Gastrocnemius medialis (tissue), 4 donors: ENCODE measurements around the gene TES. TPM values are rescaled to one million over a fixed set of nuclear protein-coding genes. Genes with fewer than 3 reads are reported as not detected.

Experiments used
- ATAC-seq, 2 donors: fragments of 150-250 bp; one replicate each; pipeline ENCODE4 v1.9.1; 2016
- DNase-seq, 2 donors: peaks; one replicate each; pipeline ENCODE4 v3.0.0-alpha.2; 2019
- H3K27ac ChIP-seq, 4 donors: fragments of 200-600 bp; sonication (generic); 1 replicate in 1 of 4; 2 replicates in 3 of 4; pipeline ENCODE4 v1.5.1; 2016 to 2018; ENCODE audit warnings: mild to moderate bottlenecking in 2 of 4, moderate library complexity in 1 of 4
- H3K27me3 ChIP-seq, 3 donors: fragments of 200-600 bp; sonication (generic) in 2 of 3; 1 replicate in 1 of 3; 2 replicates in 2 of 3; pipeline versions ENCODE4 v1.5.1 to v1.6.0; 2016 to 2019; ENCODE audit warnings: mild to moderate bottlenecking in 1 of 3, moderate library complexity in 1 of 3
- H3K36me3 ChIP-seq, 2 donors: fragments of 200-600 bp; sonication (generic) in 1 of 2; one replicate each; pipeline ENCODE4 v1.5.1; 2017 to 2018
- H3K4me1 ChIP-seq, 2 donors: fragments of 200-600 bp; sonication (generic) in 1 of 2; one replicate each; pipeline ENCODE4 v1.5.1; 2016 to 2017; ENCODE audit warnings: mild to moderate bottlenecking in 2 of 2
- H3K4me3 ChIP-seq, 4 donors: fragments of 200-600 bp; sonication (generic) in 3 of 4; 1 replicate in 1 of 4; 2 replicates in 3 of 4; pipeline ENCODE4 v1.5.1; 2016 to 2019; ENCODE audit warnings: mild to moderate bottlenecking in 2 of 4
- H3K9me3 ChIP-seq, 3 donors: fragments of 200-600 bp; sonication (generic) in 2 of 3; 1 replicate in 1 of 3; 2 replicates in 2 of 3; pipeline ENCODE4 v1.5.1; 2016 to 2019
- CTCF ChIP-seq, 5 experiments: fragments of 450-650 bp in 3 of 5; fragments of 200-600 bp in 2 of 5; sonication (generic) in 2 of 5; IDR thresholded peaks in 4 of 5; conservative IDR thresholded peaks in 1 of 5; 1 replicate in 4 of 5; 2 replicates in 1 of 5; pipeline ENCODE4 v1.5.1; 2016 to 2019; ENCODE audit warnings: antibody characterized with exemption in 5 of 5, mild to moderate bottlenecking in 3 of 5, moderate library complexity in 3 of 5
- POLR2A ChIP-seq, 2 donors: fragments of 450-650 bp; IDR thresholded peaks; one replicate each; pipeline ENCODE4 v1.6.1; 2017; ENCODE audit warnings: antibody characterized with exemption in 2 of 2, mild to moderate bottlenecking in 2 of 2, moderate library complexity in 2 of 2
- in situ Hi-C, 4 donors: fragments of 200-750 bp; cut with MboI; loops; one replicate each; pipeline versions ENCODE4 v1.15.0 to v1.8.0; 2017; ENCODE audit warnings: low sequenced_read_pairs in 4 of 4
- intact Hi-C: fragments of 100-400 bp; cut with DNase I; formaldehyde crosslinking; loops from one replicate; pipeline ENCODE4 v1.15.1; 2023; ENCODE audit warnings: low total_unique reads
- total RNA-seq, 4 donors: library from RNA; depleted of rRNA; stranded (reverse); fragments of >200 nt; gene quantifications; one replicate each; pipeline versions ENCODE4 v1.1.0 to v1.2.3, GENCODE V29; 2016

TES gene
- total RNA-seq, 4 donors from 2014 or later: 4.9 to 8.7 (median 6.2) TPM

DNA sequence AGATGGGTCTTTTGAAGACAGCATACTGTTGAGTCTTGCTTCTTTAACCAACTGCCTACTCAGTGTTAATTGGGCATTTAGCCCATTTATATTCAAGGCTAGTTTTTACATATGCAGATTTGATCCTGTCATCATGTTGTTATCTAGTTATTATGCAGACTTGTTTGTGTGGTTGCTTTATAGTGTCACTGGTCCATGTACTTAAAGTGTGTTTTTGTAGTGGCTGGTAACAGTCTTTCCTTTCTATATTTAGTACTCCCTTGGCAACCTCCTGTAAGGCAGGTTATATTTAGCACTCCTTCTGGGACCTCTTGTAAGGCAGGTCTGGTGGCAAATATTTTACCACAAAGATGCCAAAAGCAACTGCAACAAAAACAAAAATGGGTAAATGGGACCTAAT lies 66.7 kb downstream of the TES start:
- no peak overlapping the region for H3K4me3 ChIP-seq
- H3K36me3 ChIP-seq: no peaks in the 10 kb centered on the region
- TF ChIP-seq POLR2A (IDR thresholded peaks at IDR 0.05) (no peak), CTCF (IDR thresholded peaks at IDR 0.05 in 4 of 5, conservative IDR thresholded peaks at IDR 0.05 in 1 of 5) (no peak)
- in situ Hi-C loops: no loop called here
- intact Hi-C loops: no loop called here
- H3K27me3 ChIP-seq: no peaks in the 10 kb centered on the region
- ATAC-seq (peak; percentile 91 to 95), DNase-seq (no peak)
- H3K27ac ChIP-seq: peak overlapping the region; percentile 24 to 82 (median 72)
- no peaks in the 10 kb centered on the region for H3K9me3 ChIP-seq
- peaks cover 23 to 47% of the 10 kb centered on the region in 2 donors for H3K4me1 ChIP-seq

GRCh38 chr7:116279217-116279616 lies 68.9 kb downstream of the TES start:
- in situ Hi-C loops (no loop called here), intact Hi-C loops (no loop called here)
- ATAC-seq: no peak
- Histone ChIP-seq H3K27ac (no peak overlapping the region), H3K36me3 (no peaks in the 10 kb centered on the region), H3K4me3 (no peak overlapping the region), H3K4me1 (peaks cover 14 to 29% of the 10 kb centered on the region in 2 donors), H3K27me3 (no peaks in the 10 kb centered on the region), H3K9me3 (no peaks in the 10 kb centered on the region)
- TF ChIP-seq POLR2A (IDR thresholded peaks at IDR 0.05): no peak
- no peak for TF ChIP-seq CTCF (IDR thresholded peaks at IDR 0.05 in 4 of 5, conservative IDR thresholded peaks at IDR 0.05 in 1 of 5)
- no peak for DNase-seq

DNA sequence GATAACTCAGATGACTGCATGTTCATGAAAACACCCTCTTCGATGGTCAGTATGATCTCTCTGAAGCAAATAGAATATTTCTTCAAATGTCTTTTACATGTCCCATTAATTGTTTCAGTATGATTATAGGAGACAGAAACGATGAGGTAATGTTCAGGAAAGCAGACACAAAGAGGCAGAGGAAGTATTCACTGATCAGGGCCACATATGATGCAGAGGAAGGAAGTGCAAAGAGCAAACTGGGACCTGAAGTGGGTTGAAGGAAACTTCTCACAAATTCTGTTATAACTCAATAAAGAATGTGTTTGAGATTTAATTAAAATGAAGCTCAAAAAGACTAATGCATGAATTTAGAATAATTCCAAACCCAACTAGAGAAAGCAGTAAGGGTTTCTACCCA lies 70.5 kb downstream of the TES start:
- H3K27me3 ChIP-seq: no peaks in the 10 kb centered on the region
- no peak overlapping the region for H3K4me3 ChIP-seq
- no peaks in the 10 kb centered on the region for H3K9me3 ChIP-seq
- H3K36me3 ChIP-seq: no peaks in the 10 kb centered on the region
- no peak for ATAC-seq
- no peak overlapping the region for H3K27ac ChIP-seq
- H3K4me1 ChIP-seq: peaks cover 14 to 24% of the 10 kb centered on the region in 2 donors
- TF ChIP-seq POLR2A (IDR thresholded peaks at IDR 0.05) (no peak), CTCF (IDR thresholded peaks at IDR 0.05 in 4 of 5, conservative IDR thresholded peaks at IDR 0.05 in 1 of 5) (no peak)
- in situ Hi-C loops: no loop called here
- DNase-seq: no peak
- intact Hi-C loops: no loop called here

DNA sequence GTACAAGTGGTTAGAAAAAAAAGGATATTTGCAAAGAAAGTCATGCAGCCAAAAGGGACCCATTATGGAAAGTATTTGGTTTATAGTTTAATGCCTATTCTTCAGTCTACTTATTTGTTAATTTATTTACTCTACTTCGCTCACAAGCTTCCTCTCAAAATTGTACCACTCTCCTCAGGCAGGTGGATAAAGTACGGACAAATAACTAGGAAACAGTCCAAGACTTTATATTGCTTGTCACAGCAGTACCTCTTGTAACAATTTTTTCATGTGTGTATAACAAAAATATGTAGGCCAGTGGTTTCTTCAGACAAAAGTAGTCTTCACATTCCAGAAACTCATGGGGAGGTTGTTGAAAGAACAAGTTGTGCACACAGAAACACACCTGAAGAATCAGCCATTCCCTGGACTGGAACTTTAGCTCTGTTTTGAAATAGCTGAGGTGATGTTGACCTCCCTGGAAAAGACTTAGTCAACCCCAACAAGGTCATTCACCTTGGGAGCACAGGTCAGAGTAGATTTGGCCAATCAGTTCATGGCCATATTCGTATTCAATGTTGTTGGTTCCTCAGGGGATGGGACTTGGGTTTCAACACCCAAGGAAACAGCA lies 73.4 kb downstream of the TES start:
- Histone ChIP-seq H3K27me3 (no peaks in the 10 kb centered on the region), H3K9me3 (no peaks in the 10 kb centered on the region)

More for the DNA sequence above, 73.4 kb downstream of the TES start:
- in situ Hi-C loops (no loop called here), intact Hi-C loops (no loop called here)
- DNase-seq (no peak), ATAC-seq (no peak)
- Histone ChIP-seq H3K4me3 (no peak overlapping the region), H3K4me1 (no peaks in the 10 kb centered on the region), H3K36me3 (no peaks in the 10 kb centered on the region), H3K27ac (no peak overlapping the region)
- TF ChIP-seq CTCF (IDR thresholded peaks at IDR 0.05 in 4 of 5, conservative IDR thresholded peaks at IDR 0.05 in 1 of 5) (no peak), POLR2A (IDR thresholded peaks at IDR 0.05) (no peak)
